ENCODE measurements around the gene SEMA3E. TPM values are rescaled to one million over a fixed set of nuclear protein-coding genes. Genes with fewer than 3 reads are reported as not detected.

Gene SEMA3E
- total and polyA plus RNA-seq, 8 donors: 0.19 to 9.2 (median 0.93) TPM; not detected in 1

- H3K27me3 ChIP-seq: no peaks in the 10 kb centered on the region
- TF ChIP-seq, protein P1, sequence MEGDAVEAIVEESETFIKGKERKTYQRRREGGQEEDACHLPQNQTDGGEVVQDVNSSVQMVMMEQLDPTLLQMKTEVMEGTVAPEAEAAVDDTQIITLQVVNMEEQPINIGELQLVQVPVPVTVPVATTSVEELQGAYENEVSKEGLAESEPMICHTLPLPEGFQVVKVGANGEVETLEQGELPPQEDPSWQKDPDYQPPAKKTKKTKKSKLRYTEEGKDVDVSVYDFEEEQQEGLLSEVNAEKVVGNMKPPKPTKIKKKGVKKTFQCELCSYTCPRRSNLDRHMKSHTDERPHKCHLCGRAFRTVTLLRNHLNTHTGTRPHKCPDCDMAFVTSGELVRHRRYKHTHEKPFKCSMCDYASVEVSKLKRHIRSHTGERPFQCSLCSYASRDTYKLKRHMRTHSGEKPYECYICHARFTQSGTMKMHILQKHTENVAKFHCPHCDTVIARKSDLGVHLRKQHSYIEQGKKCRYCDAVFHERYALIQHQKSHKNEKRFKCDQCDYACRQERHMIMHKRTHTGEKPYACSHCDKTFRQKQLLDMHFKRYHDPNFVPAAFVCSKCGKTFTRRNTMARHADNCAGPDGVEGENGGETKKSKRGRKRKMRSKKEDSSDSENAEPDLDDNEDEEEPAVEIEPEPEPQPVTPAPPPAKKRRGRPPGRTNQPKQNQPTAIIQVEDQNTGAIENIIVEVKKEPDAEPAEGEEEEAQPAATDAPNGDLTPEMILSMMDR (IDR thresholded peaks at IDR 0.05): no peak
- no peak for TF ChIP-seq POLR2A (IDR thresholded peaks at IDR 0.05)
- no peak for TF ChIP-seq POLR2AphosphoS5 (IDR thresholded peaks at IDR 0.05)
- no peak for TF ChIP-seq EP300 (IDR thresholded peaks at IDR 0.05)
- no peak for DNase-seq
- no peak overlapping the region for H3K4me3 ChIP-seq
- H3K27ac ChIP-seq: no peak overlapping the region
- no peaks in the 10 kb centered on the region for H3K4me1 ChIP-seq
- 72 to 83% (median 81%) methylated on average over 4 of the region's 4 CpGs for WGBS, 5 donors
- intact Hi-C loops (cut with DNase I; ENCODE audit: low total_unique reads): no loop called here
- no peaks in the 10 kb centered on the region for H3K9me3 ChIP-seq
- H3K36me3 ChIP-seq: no peaks in the 10 kb centered on the region
Measured at GRCh38 chr7:83610649-83611304, 38.2 kb downstream of the SEMA3E start.

DNA sequence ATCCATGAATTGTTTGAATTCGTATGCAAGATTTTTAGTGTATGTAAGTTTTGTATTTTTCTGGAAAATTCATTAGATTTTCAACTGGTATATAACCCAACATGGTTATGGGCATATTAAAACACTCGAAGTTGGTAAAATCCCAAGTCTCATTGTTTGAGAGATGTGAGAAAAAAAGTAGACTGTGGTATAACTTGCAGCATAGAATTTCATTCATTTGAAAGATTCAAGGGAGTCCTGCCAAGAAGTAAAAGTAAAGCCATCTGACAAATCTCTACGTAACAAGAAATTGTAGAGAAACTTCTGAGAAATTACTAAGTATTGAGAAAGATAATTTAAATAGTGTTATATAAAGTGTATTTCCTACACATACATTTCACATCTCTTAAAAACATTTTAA is 40.2 kb downstream of the SEMA3E start:
- no peaks in the 10 kb centered on the region for H3K9me3 ChIP-seq
- 69 to 85% (median 81%) methylated on average over 3 of the region's 3 CpGs for WGBS, 5 donors

DNA sequence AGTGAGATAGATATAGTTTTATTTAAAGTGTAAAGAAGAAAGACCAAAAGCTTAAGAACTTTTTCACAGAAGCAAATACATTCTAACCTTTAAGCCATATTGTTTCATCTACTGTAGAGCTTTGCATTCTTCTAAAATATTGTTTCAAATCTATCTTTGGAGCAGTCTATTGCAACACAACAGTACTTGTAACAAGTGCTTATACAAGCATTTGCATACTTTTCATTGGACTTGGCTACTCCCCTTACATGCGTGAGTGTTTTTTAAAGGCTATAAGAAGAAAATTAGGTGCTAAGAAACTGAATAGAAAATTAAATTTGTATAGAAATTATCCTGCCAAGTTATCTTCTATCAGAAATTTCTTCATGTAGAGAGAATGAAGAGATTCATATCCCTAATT is 45.3 kb downstream of the SEMA3E start:
- DNase-seq: no peak
- Histone ChIP-seq H3K36me3 (no peaks in the 10 kb centered on the region), H3K27me3 (no peaks in the 10 kb centered on the region), H3K4me3 (no peak overlapping the region), H3K9me3 (no peaks in the 10 kb centered on the region), H3K27ac (no peak overlapping the region), H3K4me1 (no peaks in the 10 kb centered on the region)
- 38 to 71% (median 47%) methylated on average over 1 of the region's 1 CpG for WGBS, 5 donors
- intact Hi-C loops (cut with DNase I; ENCODE audit: low total_unique reads): no loop called here
- no peak for TF ChIP-seq POLR2AphosphoS5 (IDR thresholded peaks at IDR 0.05)
- no peak for TF ChIP-seq POLR2A (IDR thresholded peaks at IDR 0.05)
- TF ChIP-seq, protein P1 (IDR thresholded peaks at IDR 0.05): no peak
- TF ChIP-seq EP300 (IDR thresholded peaks at IDR 0.05): no peak

More for the DNA sequence above, 40.2 kb downstream of the SEMA3E start:
- H3K27me3 ChIP-seq: no peaks in the 10 kb centered on the region
- H3K36me3 ChIP-seq: no peaks in the 10 kb centered on the region
- TF ChIP-seq POLR2A (IDR thresholded peaks at IDR 0.05): no peak
- no peak for TF ChIP-seq POLR2AphosphoS5 (IDR thresholded peaks at IDR 0.05)
- no peak for TF ChIP-seq EP300 (IDR thresholded peaks at IDR 0.05)
- TF ChIP-seq, protein P1 (IDR thresholded peaks at IDR 0.05): no peak
- H3K4me3 ChIP-seq: no peak overlapping the region
- DNase-seq: no peak
- intact Hi-C loops (cut with DNase I; ENCODE audit: low total_unique reads): no loop called here
- H3K4me1 ChIP-seq: no peaks in the 10 kb centered on the region
- H3K27ac ChIP-seq: no peak overlapping the region

GRCh38 chr7:83599131-83599530 is 49.8 kb downstream of the SEMA3E start:
- Histone ChIP-seq H3K27me3 (no peaks in the 10 kb centered on the region), H3K4me1 (peaks cover 0 to 5% (median 0%) of the 10 kb centered on the region in 4 donors), H3K36me3 (no peaks in the 10 kb centered on the region), H3K9me3 (no peaks in the 10 kb centered on the region), H3K27ac (no peak overlapping the region), H3K4me3 (no peak overlapping the region)
- TF ChIP-seq EP300 (IDR thresholded peaks at IDR 0.05): no peak
- no peak for TF ChIP-seq POLR2AphosphoS5 (IDR thresholded peaks at IDR 0.05)
- TF ChIP-seq, protein P1 (IDR thresholded peaks at IDR 0.05): no peak
- TF ChIP-seq POLR2A (IDR thresholded peaks at IDR 0.05): no peak
- intact Hi-C loops (cut with DNase I; ENCODE audit: low total_unique reads): no loop called here
- 77 to 96% (median 90%) methylated on average over 1 of the region's 1 CpG for WGBS, 5 donors
- DNase-seq: no peak
